GM12872 (cell line): ENCODE measurements around the gene MRPS7.

Experiments
- TF ChIP-seq, protein P1 (sequence below): IDR thresholded peaks from 3 replicates; pipeline ENCODE4 v1.5.1; 2011; ENCODE audit warnings: low read depth, mild to moderate bottlenecking, low read length, moderate library complexity; ENCODE audit not compliant: insufficient read depth

Gene MRPS7

DNA sequence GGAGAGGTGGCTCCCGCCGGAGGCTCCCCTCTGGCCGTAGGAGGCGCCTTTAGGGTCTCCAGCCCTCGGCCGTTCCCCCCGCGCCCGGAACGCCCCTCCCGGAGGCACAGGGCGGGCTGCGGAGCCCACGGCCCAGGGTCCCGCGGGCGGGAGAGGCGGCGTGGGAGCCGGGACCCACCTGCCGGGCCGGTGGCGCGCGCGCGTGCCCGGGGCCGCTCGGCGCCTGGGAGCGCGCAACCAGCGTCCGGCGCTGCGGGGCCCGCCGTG, 9.2 kb downstream of the MRPS7 start, which contains the start of gene MIF4GD:
Gene MIF4GD (minus strand): TSS at position 266 of the 267 bp plus-strand sequence. CDS start 1,036 bp downstream, outside the sequence.
- TF ChIP-seq, protein P1, sequence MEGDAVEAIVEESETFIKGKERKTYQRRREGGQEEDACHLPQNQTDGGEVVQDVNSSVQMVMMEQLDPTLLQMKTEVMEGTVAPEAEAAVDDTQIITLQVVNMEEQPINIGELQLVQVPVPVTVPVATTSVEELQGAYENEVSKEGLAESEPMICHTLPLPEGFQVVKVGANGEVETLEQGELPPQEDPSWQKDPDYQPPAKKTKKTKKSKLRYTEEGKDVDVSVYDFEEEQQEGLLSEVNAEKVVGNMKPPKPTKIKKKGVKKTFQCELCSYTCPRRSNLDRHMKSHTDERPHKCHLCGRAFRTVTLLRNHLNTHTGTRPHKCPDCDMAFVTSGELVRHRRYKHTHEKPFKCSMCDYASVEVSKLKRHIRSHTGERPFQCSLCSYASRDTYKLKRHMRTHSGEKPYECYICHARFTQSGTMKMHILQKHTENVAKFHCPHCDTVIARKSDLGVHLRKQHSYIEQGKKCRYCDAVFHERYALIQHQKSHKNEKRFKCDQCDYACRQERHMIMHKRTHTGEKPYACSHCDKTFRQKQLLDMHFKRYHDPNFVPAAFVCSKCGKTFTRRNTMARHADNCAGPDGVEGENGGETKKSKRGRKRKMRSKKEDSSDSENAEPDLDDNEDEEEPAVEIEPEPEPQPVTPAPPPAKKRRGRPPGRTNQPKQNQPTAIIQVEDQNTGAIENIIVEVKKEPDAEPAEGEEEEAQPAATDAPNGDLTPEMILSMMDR = no peak

DNA sequence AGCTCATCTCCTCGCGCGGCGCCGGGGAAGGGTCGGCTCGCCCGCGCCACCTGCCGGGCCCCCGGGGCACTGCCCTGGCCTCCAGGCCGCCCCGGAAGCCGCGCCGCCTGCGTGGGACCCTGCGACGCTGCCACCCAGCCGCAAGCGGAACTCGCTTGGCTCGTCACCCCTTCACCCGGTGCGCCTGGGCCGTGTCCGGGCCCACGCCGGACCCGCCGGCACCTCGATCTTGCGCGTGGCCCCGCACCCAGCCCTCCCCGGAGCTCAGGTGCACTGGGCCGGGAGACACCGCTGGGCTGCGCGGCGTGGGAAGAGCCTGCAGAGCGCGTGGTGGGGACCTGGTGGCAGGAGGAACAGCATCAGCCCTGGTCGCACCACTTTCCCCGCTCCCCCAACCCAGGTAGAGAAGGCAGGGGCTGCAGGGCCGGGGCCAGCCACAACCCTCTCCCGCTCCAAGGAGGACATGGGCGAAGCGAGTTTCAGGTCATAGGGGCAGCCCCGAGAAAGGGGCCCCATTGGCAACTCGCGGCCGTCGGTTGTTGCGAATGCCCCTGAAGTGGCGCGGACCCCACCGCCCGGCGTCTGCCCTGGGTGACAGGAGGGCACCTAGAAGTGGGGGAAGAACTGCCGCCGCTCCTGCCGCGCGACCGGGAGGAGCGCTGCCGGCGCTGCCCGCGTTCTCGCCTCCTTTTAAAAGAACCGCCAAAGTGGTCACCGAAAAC, 9.7 kb downstream of the MRPS7 start:
- TF ChIP-seq, protein P1 = peak; percentile 70; the same call in 2 of the 3 replicates

DNA sequence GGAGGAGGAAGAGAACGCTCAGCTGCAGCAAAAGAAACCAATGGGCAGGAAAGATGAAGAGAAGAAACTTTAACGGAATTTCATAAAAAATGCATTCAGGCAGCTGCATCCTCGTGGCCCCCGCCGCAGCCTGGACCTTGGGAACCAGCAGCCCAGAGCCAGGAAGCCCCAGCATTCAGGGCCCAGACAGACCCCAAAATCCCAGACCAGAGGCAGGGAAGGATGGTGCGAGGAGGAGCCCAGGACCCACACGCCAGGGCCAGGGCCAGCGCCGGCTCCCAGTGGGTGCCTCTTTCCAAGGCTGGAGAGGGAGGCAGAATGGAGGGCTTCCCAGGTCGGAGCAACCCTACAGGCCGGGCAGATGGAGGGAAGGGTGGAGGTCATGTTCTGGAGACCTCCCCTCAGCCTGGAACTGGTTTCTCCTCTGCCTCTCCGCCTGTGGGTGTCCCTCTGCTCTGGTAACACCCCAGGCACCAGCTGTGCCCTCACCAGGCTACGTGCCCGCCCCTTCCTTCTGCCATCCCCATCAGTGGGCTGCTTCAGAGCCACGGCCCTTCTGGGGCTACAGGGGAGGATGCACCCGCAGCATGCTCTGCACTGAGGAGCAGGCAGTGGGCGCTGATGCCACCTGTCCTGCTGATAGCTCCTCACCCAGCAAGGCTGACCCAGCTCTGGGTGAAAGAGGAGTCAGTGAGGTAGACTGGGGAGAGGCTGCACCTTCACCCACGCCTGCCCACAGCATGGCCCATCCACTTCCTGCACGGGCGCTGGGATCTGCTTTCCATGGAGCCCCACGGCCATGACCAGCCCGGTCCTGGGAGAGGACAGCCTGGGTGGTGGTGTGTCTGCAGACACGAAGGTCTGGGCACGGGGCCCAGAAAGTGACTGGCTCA, 10.5 kb downstream of the MRPS7 start:
- TF ChIP-seq, protein P1 = 0 out of 3 replicates have a peak, but pooled peaks have one; percentile 3

DNA sequence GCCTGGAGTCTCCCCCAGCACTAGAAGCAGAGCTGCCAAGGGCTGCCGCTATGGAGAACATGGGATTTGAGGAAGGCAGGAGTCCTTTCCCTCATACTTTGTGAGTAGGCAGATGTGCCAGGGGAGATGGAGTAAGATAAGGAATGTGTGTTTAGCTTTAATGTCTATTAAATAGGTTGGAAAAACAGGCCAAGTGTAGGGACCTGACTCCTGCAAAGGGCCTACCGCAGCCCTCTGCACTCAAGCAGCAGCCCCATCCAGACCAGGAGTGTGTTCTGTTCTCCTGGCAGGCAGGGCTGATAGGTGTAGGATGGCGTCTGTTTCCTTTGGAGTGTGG, 11.1 kb downstream of the MRPS7 start:
- TF ChIP-seq, protein P1 = no peak

DNA sequence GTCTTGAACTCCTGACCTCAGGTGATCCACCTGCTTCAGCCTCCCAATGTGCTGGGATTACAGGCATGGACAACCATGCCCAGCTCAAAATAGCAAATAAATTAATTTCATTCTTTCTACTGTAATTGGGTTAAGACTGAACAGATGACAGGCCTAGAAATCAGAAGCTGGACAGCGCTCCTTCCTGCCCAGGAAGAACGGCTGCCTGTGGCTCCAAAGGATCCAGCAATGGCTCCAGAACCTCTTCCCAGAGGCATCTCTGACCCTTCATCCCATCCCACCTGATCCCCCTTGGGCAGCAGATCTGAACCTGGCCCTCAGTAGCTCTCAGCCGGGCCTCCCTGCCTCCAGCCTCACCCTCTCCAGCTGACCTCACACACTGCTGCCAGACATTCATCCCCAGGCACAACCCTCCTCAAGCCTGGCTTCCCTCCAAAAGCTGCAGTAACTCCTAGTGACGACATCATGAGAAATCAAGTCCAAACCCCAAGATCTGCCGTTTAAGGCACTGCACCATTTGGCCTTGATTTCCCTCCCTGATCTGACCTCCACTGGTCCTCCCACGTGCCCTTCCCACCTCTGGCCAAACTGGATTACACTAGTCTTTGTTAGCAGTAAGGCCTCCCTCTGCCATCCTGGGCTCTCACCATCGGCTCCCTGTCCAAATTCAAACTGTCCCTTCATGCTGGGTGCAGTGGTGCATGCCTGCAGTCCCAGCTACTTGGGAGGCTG, 12.5 kb downstream of the MRPS7 start:
- TF ChIP-seq, protein P1 = no peak

DNA sequence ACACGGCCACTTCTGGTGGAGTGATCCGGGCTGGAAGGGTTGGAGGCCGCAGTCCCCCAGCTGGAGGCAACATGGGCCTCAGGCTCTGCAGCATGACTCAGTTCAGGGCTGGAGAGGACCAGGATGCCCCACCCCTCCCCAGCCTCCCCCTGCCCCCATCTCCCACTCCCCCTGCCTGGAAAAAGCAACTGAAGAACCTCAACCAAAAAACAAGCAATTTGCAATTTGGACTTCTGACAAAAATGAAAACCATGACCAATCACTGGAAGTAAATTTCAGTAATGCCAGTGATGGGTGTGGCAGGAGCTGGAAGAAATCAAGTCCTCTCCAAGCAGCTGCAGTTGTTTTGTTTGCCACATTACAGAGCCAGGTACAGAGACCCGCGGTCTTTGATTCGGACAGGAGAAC, 16.0 kb downstream of the MRPS7 start:
- TF ChIP-seq, protein P1 = no peak

DNA sequence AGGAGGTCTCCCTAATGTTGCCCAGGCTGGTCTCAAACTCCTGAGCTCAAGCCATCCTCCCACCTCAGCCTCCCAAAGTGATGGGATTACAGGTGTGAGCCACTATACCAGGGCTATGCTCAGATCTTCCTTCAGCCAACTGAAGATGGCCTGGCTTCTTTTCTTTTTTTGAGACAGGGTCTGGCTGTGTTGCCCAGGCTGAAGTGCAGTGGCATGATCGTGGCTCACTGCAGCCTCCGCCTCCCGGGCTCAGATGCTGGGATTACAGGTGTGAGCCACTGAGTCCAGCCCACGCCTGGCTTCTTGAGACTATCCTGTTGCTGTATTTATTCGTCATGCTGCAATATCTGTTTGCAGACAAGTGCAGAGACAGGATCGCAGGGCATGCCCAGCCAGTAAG, 23.4 kb downstream of the MRPS7 start:
- TF ChIP-seq, protein P1 = no peak
